Measurements from ENCODE around the gene CMBL. TPM values are rescaled to one million over a fixed set of nuclear protein-coding genes. Genes with fewer than 3 reads are reported as not detected.

Gene CMBL
- total RNA-seq, 2 experiments from 2014 or later: 1.2 to 1.4 TPM

GRCh38 chr5:10338686-10339057 lies 31.0 kb upstream of the CMBL start:
- H3K36me3 Mint-ChIP-seq (ENCODE audit: low read depth): no peaks in the 10 kb centered on the region
- intact Hi-C loops (cut with micrococcal nuclease): no loop called here
- TF ChIP-seq, protein P1, sequence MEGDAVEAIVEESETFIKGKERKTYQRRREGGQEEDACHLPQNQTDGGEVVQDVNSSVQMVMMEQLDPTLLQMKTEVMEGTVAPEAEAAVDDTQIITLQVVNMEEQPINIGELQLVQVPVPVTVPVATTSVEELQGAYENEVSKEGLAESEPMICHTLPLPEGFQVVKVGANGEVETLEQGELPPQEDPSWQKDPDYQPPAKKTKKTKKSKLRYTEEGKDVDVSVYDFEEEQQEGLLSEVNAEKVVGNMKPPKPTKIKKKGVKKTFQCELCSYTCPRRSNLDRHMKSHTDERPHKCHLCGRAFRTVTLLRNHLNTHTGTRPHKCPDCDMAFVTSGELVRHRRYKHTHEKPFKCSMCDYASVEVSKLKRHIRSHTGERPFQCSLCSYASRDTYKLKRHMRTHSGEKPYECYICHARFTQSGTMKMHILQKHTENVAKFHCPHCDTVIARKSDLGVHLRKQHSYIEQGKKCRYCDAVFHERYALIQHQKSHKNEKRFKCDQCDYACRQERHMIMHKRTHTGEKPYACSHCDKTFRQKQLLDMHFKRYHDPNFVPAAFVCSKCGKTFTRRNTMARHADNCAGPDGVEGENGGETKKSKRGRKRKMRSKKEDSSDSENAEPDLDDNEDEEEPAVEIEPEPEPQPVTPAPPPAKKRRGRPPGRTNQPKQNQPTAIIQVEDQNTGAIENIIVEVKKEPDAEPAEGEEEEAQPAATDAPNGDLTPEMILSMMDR (IDR thresholded peaks at IDR 0.05): no peak
- no peak overlapping the region for H3K27ac Mint-ChIP-seq
- no peaks in the 10 kb centered on the region for H3K4me1 Mint-ChIP-seq (ENCODE audit: low read depth)
- no peaks in the 10 kb centered on the region for H3K9me3 Mint-ChIP-seq
- POLR2A ChIA-PET: interaction anchor here (2.0 kb wide), 1 partner anchor 14 kb away, joined by 6 read pairs; the partner anchor contains the start of gene MARCHF6
- H3K4me3 Mint-ChIP-seq: no peak overlapping the region
- ATAC-seq (no peak), DNase-seq (no peak)
- H3K27me3 Mint-ChIP-seq: peaks cover 10% of the 10 kb centered on the region
- CTCF ChIA-PET: no interaction called here

DNA sequence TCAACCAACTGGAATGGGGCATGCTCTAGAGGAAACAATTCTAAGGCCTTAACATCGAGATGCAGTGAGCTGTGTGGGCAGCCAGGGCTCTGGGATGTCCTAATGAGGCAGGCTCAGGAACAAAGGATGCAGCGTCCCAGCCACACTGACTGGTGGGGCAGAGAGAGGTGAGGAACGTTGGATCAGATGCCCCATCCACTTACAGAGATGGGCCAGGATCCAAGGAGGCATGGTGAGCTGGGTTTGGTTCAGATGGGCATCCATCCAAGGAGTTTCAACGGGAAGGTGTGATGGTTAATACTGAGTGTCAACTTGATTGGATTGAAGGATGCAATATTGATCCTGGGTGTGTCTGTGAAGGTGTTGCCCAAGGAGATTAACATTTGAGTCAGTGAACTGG lies 30.3 kb upstream of the CMBL start:
- CTCF ChIA-PET: no interaction called here
- Mint-ChIP-seq H3K9me3 (no peaks in the 10 kb centered on the region), H3K4me1 (ENCODE audit: low read depth) (peaks cover 4% of the 10 kb centered on the region), H3K27ac (no peak overlapping the region), H3K4me3 (no peak overlapping the region), H3K27me3 (peaks cover 15% of the 10 kb centered on the region), H3K36me3 (ENCODE audit: low read depth) (peaks cover 2% of the 10 kb centered on the region)
- DNase-seq (no peak), ATAC-seq (no peak)
- POLR2A ChIA-PET: interaction anchor here (2.0 kb wide), 1 partner anchor 15 kb away, joined by 6 read pairs; the partner anchor contains the start of gene MARCHF6
- intact Hi-C loops (cut with micrococcal nuclease): no loop called here
- TF ChIP-seq, protein P1 (IDR thresholded peaks at IDR 0.05): no peak

GRCh38 chr5:10337107-10337506 lies 29.4 kb upstream of the CMBL start:
- intact Hi-C loops (cut with micrococcal nuclease): no loop called here
- H3K4me3 Mint-ChIP-seq: no peak overlapping the region
- H3K9me3 Mint-ChIP-seq: no peaks in the 10 kb centered on the region

DNA sequence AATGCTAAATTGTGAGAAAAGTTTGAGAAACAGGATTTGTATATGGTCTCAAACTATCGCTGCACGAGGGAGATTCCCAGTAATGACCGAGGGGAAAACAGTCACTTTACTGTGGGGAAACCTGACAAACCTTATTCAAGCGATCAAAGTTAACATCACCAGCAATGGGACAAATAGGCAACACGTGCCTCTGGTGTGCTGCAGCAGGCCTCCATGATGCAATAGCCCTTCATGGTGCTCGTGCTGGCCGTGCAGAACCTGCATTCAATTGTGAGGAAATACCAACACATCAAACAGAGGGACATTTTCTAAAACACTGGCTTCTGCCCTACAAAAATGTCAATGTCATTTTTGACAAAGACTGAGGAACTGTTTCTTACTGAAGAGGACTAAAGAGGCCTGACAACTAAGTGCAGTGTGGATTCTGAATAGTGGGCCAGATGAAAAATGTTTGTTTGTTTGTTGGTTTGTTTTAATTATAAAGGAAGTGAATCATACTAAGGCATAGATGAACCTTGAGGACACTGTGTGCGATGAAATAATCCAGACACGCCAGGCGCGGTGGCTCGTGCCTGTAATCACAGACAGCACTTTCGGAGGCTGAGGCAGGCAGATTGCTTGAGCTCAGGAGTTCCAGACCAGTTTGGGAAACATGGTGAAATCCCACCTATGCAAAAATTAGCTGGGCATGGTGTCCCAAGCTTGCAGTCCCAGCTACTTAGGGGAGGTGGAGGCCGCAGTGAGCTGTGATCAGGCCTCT lies 28.2 kb upstream of the CMBL start:
- Mint-ChIP-seq H3K27me3 (peaks cover 33% of the 10 kb centered on the region), H3K4me1 (ENCODE audit: low read depth) (peaks cover 4% of the 10 kb centered on the region), H3K4me3 (no peak overlapping the region), H3K9me3 (no peaks in the 10 kb centered on the region), H3K27ac (no peak overlapping the region), H3K36me3 (ENCODE audit: low read depth) (peaks cover 2% of the 10 kb centered on the region)
- ChIA-PET POLR2A (interaction anchor here (1.0 kb wide), 1 partner anchor 21 kb away, joined by 3 read pairs; no protein-coding TSS in a partner anchor), CTCF (no interaction called here)
- ATAC-seq (no peak), DNase-seq (no peak)
- intact Hi-C loops (cut with micrococcal nuclease): loop anchor here (1.0 kb wide), 1 partner anchor 12 kb away; no protein-coding TSS in a partner anchor
- TF ChIP-seq, protein P1 (IDR thresholded peaks at IDR 0.05): no peak

More at GRCh38 chr5:10337107-10337506, 29.4 kb upstream of the CMBL start:
- CTCF ChIA-PET: no interaction called here
- peaks cover 21% of the 10 kb centered on the region for H3K27me3 Mint-ChIP-seq
- peaks cover 4% of the 10 kb centered on the region for H3K4me1 Mint-ChIP-seq (ENCODE audit: low read depth)
- TF ChIP-seq, protein P1 (IDR thresholded peaks at IDR 0.05): no peak
- peaks cover 2% of the 10 kb centered on the region for H3K36me3 Mint-ChIP-seq (ENCODE audit: low read depth)
- POLR2A ChIA-PET: interaction anchor here (1.0 to 2.0 kb wide), 2 partner anchors 16 to 22 kb away, joined by 3 to 6 read pairs; partner anchors contain the start of gene MARCHF6
- no peak overlapping the region for H3K27ac Mint-ChIP-seq
- ATAC-seq: no peak
- no peak for DNase-seq

DNA sequence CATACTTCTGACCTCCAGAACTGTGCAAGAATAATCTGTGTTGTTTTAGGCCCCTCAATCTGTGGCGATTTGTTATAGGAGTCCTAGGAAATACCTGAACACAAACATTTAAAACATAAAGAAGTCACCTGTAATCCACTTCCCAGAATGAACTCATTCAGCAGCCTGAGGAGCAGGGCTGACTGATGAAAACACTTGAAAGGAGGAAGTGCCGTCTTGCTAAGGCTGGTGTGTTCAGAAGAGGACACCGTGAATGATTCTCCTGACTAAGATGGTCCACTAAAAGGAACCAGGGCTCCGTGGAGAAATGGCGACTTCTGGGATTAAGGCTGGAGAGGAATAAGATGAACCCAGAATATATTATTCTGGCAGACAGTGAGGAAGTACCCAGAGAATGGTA lies 27.1 kb upstream of the CMBL start:
- Mint-ChIP-seq H3K36me3 (ENCODE audit: low read depth) (peaks cover 2% of the 10 kb centered on the region), H3K9me3 (no peaks in the 10 kb centered on the region), H3K27me3 (peaks cover 37% of the 10 kb centered on the region), H3K27ac (no peak overlapping the region), H3K4me3 (no peak overlapping the region), H3K4me1 (ENCODE audit: low read depth) (peaks cover 4% of the 10 kb centered on the region)
- DNase-seq (no peak), ATAC-seq (no peak)
- CTCF ChIA-PET: no interaction called here
- POLR2A ChIA-PET: no interaction called here
- TF ChIP-seq, protein P1 (IDR thresholded peaks at IDR 0.05): no peak
- intact Hi-C loops (cut with micrococcal nuclease): no loop called here

Measured in activated CD8-positive, alpha-beta T cell treated with anti-CD3 and anti-CD28 coated beads for 36 hours (primary cell).